ENCODE results near the gene CASP7. TPM values are rescaled to one million over a fixed set of nuclear protein-coding genes. Genes with fewer than 3 reads are reported as not detected.

CASP7 gene
- total RNA-seq, 4 donors from 2014 or later, result 20.0 to 37.8 (median 29.6) TPM

DNA sequence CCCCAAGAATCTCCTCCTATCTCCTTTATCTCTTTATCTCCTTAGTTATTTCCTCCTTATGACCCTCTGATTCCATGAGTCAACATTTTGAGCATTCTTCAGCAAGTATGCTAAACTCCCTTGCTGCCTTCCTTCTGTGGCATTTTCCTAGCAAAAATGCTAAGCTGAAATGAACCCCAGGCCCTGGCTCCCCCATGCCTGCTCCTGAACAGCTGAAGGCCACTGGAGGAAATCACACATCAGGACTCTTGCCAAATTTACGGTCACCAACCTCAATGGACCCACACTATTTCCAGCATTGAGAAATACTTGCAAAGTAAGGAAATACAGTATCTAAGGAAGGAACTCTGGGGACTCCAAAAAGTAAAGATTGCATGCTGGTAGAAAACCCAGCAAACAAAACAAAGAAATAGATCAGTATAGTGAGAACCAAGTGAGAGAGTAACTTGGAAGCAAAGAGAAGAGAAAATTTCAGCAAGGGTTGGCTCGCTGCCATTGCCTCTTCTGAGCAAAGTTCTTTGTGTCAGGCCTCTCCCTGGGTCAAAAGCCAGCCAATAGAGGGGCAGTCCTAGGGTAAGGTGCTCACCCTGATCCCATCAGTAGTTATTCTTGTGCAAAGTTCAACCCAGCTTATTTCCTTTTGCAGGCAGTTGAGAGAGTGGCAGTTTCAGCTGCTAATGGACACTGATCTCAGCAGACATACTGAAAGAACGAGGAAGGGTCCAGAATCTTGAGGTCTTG lies 66.7 kb downstream of the CASP7 start:
- Histone ChIP-seq H3K4me1 (no peaks in the 10 kb centered on the region), H3K27me3 (no peaks in the 10 kb centered on the region), H3K9me3 (no peaks in the 10 kb centered on the region), H3K4me3 (no peak overlapping the region), H3K36me3 (no peaks in the 10 kb centered on the region), H3K27ac (no peak overlapping the region)
- DNase-seq (ENCODE audit: low spot score in 2 of 2), result no peak
- TF ChIP-seq POLR2AphosphoS5 (IDR thresholded peaks at IDR 0.05) (no peak), POLR2A (IDR thresholded peaks at IDR 0.05) (no peak), EP300 (IDR thresholded peaks at IDR 0.05) (no peak)
- TF ChIP-seq, protein P1, sequence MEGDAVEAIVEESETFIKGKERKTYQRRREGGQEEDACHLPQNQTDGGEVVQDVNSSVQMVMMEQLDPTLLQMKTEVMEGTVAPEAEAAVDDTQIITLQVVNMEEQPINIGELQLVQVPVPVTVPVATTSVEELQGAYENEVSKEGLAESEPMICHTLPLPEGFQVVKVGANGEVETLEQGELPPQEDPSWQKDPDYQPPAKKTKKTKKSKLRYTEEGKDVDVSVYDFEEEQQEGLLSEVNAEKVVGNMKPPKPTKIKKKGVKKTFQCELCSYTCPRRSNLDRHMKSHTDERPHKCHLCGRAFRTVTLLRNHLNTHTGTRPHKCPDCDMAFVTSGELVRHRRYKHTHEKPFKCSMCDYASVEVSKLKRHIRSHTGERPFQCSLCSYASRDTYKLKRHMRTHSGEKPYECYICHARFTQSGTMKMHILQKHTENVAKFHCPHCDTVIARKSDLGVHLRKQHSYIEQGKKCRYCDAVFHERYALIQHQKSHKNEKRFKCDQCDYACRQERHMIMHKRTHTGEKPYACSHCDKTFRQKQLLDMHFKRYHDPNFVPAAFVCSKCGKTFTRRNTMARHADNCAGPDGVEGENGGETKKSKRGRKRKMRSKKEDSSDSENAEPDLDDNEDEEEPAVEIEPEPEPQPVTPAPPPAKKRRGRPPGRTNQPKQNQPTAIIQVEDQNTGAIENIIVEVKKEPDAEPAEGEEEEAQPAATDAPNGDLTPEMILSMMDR (IDR thresholded peaks at IDR 0.05), result no peak
- 69% methylated on average over 3 of the region's 3 CpGs for WGBS

- Histone ChIP-seq H3K27me3 (no peaks in the 10 kb centered on the region), H3K4me3 (no peak within 1 kb of the TSS), H3K9me3 (no peaks in the 10 kb centered on the region), H3K4me1 (peaks cover 2% of the 10 kb centered on the region), H3K36me3 (no peaks in the 10 kb centered on the region), H3K27ac (no peak within 1 kb of the TSS)
- TF ChIP-seq, protein P1 (IDR thresholded peaks at IDR 0.05), result no peak
- TF ChIP-seq POLR2AphosphoS5 (IDR thresholded peaks at IDR 0.05) (no peak), EP300 (IDR thresholded peaks at IDR 0.05) (no peak), POLR2A (IDR thresholded peaks at IDR 0.05) (no peak)
- no peak for DNase-seq (ENCODE audit: low spot score in 2 of 2)
- 84% methylated on average over 3 of the region's 3 CpGs for WGBS
Observed at GRCh38 chr10:113751181-113751732, 71.5 kb downstream of the CASP7 start, which contains the start of gene PLEKHS1. Gene PLEKHS1, plus strand, starts transcription at chr10:113751682. Its CDS starts 3,596 bp downstream, at chr10:113755278.

GRCh38 chr10:113752553-113752952 lies 72.8 kb downstream of the CASP7 start:
- no peaks in the 10 kb centered on the region for H3K9me3 ChIP-seq
- H3K4me1 ChIP-seq, result peaks cover 2% of the 10 kb centered on the region
- no peak overlapping the region for H3K27ac ChIP-seq
- DNase-seq (ENCODE audit: low spot score in 2 of 2), result no peak
- TF ChIP-seq, protein P1 (IDR thresholded peaks at IDR 0.05), result no peak
- TF ChIP-seq EP300 (IDR thresholded peaks at IDR 0.05), result no peak
- TF ChIP-seq POLR2A (IDR thresholded peaks at IDR 0.05), result no peak
- no peaks in the 10 kb centered on the region for H3K36me3 ChIP-seq
- no peaks in the 10 kb centered on the region for H3K27me3 ChIP-seq
- no peak overlapping the region for H3K4me3 ChIP-seq
- WGBS, result 47% methylated on average over 1 of the region's 1 CpG

DNA sequence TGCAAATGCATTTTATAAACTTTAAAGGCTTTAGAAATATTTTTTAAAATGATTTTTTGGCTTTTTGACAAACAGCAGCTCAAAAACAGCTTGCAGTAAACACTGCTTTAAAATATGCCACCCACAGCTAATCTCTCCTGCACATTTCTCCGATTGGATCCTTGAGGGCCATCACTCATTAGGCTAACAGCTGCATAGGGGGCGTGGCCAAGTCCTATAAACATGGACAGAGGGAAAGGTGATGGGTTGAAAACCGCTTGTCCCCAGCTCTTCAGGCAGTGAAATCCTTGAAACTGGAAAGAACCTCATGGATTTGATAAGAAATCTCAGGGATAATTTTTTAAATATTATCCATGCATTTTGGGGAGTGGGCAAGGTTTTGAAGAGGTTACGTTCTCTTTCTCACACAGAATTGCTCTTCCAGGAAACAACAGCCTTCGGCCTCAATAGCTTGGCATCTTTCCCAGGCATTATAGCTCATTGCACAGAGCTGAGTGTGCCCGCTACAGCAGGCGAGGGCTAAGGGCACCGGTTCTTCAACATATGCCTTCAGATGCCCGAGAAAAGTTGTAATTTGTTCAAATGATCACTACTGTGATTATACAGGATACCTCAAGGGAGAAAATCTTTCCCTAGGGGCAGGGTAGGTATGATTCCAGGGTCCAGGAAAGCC lies 73.4 kb downstream of the CASP7 start:
- H3K27me3 ChIP-seq, result no peaks in the 10 kb centered on the region
- DNase-seq (ENCODE audit: low spot score in 2 of 2), result no peak

More for the DNA sequence above, 73.4 kb downstream of the CASP7 start:
- no peak overlapping the region for H3K4me3 ChIP-seq
- 39% methylated on average over 9 of the region's 9 CpGs for WGBS
- H3K36me3 ChIP-seq, result no peaks in the 10 kb centered on the region
- H3K4me1 ChIP-seq, result peaks cover 2% of the 10 kb centered on the region
- TF ChIP-seq POLR2A (IDR thresholded peaks at IDR 0.05), result no peak
- TF ChIP-seq, protein P1 (IDR thresholded peaks at IDR 0.05), result no peak
- no peak for TF ChIP-seq EP300 (IDR thresholded peaks at IDR 0.05)
- TF ChIP-seq POLR2AphosphoS5 (IDR thresholded peaks at IDR 0.05), result no peak
- no peak overlapping the region for H3K27ac ChIP-seq
- no peaks in the 10 kb centered on the region for H3K9me3 ChIP-seq
